Stimulated activated CD8-positive, alpha-beta memory T cell treated with anti-CD3 and anti-CD28 coated beads, Interleukin-15, amount 100 ng/mL, for 24 hours (primary cell): Measurements from ENCODE around the gene MSANTD4.
"Not testable (repeated sequence)": the region's sequence is repeated elsewhere in the genome, so short reads cannot be mapped to it uniquely, and the experiment has no call there.

Source experiments
- DNase-seq: peaks from one replicate; pipeline ENCODE4 v3.0.0-alpha.2; 2020; ENCODE audit warnings: low read depth

MSANTD4 gene

GRCh38 chr11:106021967-106022794 is at the start of gene MSANTD4:
TSS of gene MSANTD4 (minus strand) at chr11:106022240. CDS start at chr11:106010917, 11,323 bp downstream.
- peak; percentile 88 for DNase-seq

DNA sequence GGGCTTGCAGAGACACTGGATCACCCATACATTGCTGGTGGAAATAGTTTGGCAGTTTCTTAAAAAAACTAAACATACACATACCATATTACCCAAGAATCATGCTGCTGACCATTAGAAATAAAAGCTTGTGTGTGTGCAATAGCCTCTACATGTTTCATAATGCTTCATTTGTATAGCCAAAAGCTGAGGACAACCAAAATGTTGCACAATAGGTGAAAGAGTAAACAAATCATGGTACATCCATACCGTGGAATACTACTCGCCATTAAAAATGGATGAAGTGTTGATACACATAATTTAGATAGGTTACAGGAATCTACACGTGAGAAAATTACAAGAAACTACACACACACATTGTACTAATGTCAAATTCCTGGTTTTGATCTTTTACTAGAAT is 48.6 kb upstream of the MSANTD4 start:
- no peak for DNase-seq

DNA sequence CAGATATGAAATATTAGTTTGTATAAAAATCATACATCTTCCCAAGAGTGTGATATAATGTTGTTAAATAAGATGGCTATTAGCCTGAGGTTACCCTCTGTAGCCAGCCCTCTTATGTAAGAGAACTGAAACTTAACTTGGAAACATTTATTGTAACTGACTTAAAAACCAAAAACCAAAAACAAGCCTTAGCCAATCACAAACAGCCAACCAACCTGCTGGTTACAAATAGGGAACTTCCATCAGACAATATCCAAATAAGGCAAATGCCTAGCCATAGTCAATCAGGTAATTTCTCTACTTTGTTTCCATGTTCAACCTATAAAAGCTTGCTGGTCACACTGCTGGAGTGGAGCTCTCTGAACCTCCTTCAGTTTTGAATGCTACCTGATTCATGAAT is 41.0 kb upstream of the MSANTD4 start:
- DNase-seq: no peak

GRCh38 chr11:106061954-106062949 is 40.2 kb upstream of the MSANTD4 start:
- no peak for DNase-seq

GRCh38 chr11:106061249-106061784 is 39.3 kb upstream of the MSANTD4 start:
- DNase-seq: no peak

- DNase-seq: no peak
These were observed 37.6 kb upstream of the MSANTD4 start for GRCh38 chr11:106059617-106060016.

GRCh38 chr11:106058377-106058776 is 36.3 kb upstream of the MSANTD4 start:
- DNase-seq: not testable (repeated sequence)

- no peak for DNase-seq
These were observed 29.1 kb upstream of the MSANTD4 start for GRCh38 chr11:106051103-106051502.

- no peak for DNase-seq
These were observed 27.9 kb upstream of the MSANTD4 start for GRCh38 chr11:106049727-106050476.

DNA sequence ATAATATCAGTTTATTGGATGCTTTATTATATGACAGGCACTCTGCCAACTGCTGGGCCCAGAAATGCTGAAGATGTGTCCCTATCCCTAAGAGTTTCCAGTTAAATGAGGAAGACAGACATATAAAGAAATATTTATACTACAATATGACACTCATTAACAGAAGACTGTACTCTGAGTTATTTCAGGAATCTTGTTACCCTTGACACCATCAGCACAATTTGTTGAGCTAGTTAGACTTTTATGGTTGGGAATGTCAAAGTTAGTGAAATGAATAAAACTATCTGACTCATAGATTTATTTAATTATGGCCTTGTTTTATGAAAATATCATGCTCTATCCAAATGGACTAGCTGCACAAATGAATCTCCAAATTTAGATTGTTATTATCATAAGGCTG is 25.6 kb upstream of the MSANTD4 start:
- no peak for DNase-seq

DNA sequence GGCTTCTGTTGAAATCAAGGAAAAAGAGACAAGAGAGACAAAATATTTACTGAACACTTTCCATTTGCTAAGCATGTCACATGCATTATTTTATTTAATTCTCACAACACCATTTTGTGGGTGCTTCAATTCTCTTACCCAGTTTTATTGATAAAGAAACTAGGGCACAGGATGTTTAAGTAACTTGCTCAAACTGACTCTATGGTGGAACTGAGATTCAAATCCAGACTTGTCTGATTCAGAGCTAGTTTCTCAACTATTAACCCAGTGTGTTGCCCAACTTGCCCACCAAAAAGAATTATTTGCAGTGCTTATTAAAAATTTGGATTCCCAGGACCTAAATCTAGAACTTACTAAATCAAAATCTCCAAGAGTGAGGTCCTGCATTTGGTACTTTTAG is 21.5 kb upstream of the MSANTD4 start:
- DNase-seq: no peak

DNA sequence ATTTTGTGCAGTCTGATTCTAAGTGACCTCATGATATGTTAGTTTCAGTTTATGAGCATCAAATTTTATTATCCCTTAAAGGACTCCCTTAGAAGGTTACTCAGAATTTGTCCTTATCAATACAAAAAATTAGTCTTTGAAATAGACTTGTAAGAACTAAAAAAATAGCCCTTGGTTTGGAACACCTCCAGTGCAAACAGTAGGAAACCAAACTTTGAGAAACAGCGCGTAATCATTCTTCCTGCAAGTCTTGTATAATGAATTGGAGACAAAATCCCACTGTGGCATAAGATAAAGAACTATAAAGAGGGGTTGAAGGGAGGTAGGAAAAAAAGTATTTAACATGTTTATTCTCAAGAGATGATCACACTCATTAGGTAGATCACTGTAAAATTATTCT is 10.8 kb upstream of the MSANTD4 start:
- no peak for DNase-seq

GRCh38 chr11:106031936-106032335 is 9.9 kb upstream of the MSANTD4 start:
- DNase-seq: no peak

- no peak for DNase-seq
These were observed 9.3 kb upstream of the MSANTD4 start for GRCh38 chr11:106031202-106031810.

GRCh38 chr11:106030609-106031008 is 8.6 kb upstream of the MSANTD4 start:
- no peak for DNase-seq

DNA sequence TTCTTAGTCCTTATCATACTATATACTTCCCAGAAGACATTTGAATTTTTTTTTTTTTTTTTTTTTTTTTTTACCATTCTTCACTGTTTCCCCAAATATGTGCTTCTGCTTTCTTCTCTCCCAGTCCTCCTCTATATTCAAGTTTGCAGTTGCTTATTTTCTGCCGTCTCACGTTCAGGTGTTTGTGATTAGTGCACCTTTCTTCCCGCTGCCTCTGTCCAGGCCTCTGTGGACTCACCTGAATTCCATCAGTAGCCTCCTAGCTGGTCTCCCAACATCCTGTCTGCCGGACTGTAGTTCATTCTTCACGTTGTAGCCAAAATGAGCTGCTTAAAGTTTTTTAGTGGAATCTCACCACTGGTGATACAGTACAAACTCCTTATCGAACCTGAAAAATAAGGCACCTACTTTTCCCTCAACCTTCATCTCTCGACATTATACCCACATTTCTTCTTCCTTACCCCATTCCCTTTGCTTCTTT is 795 bp upstream of the MSANTD4 start:
- DNase-seq: no peak

DNA sequence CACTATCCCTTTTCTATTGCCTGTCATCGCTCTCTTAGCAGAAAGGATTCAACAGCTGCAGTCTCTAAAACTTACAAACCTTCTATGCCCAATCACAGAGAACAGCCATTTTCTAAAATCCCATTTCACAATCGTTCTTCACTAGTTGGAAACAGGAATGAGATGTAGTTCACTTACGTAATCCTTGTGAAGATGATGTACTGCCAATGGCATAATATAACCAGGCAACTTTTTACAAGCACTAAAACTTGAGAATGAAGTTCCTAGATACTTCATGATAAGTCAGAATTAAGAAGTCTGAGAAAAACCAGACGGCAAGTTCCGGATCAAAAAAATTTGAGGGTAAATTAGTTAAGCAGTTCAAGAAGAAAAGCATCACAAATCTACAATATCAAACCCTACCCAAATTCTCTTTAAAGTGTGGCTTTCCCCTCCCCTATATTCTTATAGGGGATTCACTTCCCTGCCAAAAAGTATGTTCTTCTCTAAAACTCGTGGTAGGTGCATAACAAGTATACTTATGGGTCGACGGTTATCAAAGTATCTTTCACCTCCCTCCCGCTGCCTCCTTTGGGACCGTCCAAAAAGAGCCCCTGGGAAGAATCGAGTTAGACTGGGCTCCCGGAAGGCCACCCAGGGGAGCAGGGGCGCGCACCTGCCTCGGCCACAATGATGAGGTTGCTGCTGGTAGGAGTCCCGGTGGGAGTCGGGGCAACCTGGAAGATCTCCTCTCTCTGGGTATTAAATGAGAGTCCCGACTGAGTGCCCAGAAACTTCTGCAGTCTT is 666 bp downstream of the MSANTD4 start:
- no peak for DNase-seq

DNA sequence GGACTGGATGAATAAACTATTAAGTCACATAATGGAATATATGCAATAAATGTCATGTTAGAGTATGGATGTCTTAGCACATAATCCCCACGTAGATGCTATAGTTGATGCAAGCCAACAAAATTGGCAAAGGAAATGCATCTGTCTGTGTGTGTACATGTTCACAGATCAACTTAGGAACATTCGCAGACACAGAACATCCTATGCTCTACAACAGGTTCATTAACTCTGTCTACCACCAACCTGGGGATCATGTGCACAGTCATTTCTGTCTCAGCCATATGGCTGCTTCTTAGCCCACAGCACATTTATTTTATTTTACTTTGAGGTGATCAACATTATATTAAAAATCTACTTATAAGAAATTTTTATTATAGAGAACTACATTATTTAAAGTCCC is 4.9 kb downstream of the MSANTD4 start:
- no peak for DNase-seq

DNA sequence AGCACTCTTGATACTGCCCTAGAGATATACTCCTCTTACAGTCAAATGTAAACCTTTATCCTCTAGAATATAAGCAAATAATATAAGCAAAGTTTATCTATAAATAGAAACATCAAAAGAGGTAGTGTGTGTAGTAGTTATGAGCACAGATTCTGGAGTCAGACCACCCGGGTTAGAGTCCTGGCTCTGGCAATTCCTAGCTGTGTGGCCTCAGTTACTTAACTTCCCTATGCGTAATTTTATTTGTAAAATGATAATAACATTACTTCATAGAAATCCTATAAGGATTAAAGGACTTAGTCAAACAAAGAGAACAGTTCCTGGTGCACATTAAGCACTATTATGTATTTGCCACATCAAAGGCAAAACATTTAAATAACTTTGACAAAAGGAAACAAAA is 7.0 kb downstream of the MSANTD4 start:
- no peak for DNase-seq

- no peak for DNase-seq
These were observed 7.4 kb downstream of the MSANTD4 start for GRCh38 chr11:106014620-106015019.
